GM19467 (cell line): Measurements from ENCODE around the gene PRSS58.

Experiments
- ATAC-seq: cut with Tn5 transposase; IDR thresholded peaks from one replicate; pipeline ENCODE4 v1.9.1; 2021; ENCODE audit warnings: mild to moderate bottlenecking, moderate library complexity; ENCODE audit not compliant: unreplicated experiment

Gene PRSS58

GRCh38 chr7:142228537-142229104 is 29.2 kb downstream of the PRSS58 start:
- no peak for ATAC-seq
